Smooth muscle cell (in vitro differentiated cells): ENCODE results near the gene TSPY8. TPM values are rescaled to one million over a fixed set of nuclear protein-coding genes. Genes with fewer than 3 reads are reported as not detected.
"Not testable (repeated sequence)": the region's sequence is repeated elsewhere in the genome, so short reads cannot be mapped to it uniquely, and the experiment has no call there.

Source experiments
- DNase-seq: peaks from one replicate; lab custom pipeline; 2025; ENCODE audit not compliant: unreplicated experiment; lab: John Stamatoyannopoulos, UW
- H2AFZ ChIP-seq: fragments of 200-600 bp; sonication (generic); 2 replicates; pipeline ENCODE4 v1.6.0; 2016; ENCODE audit warnings: antibody characterized with exemption, low read depth, mild to moderate bottlenecking
- H3F3A ChIP-seq: fragments of 200-600 bp; sonication (generic); 2 replicates; pipeline ENCODE4 v1.6.0; 2017; ENCODE audit warnings: antibody characterized with exemption, low read depth
- H3K27ac ChIP-seq: fragments of 200-600 bp; sonication (generic); 2 replicates; pipeline ENCODE4 v1.5.1; 2016; ENCODE audit warnings: low read depth, mild to moderate bottlenecking
- H3K27me3 ChIP-seq: fragments of 200-600 bp; sonication (generic); 2 replicates; pipeline ENCODE4 v1.6.1; 2016; ENCODE audit warnings: low read depth, mild to moderate bottlenecking
- H3K36me3 ChIP-seq: fragments of 200-600 bp; sonication (generic); 2 replicates; pipeline ENCODE4 v1.5.1; 2016; ENCODE audit warnings: low read depth
- H3K4me1 ChIP-seq: fragments of 200-600 bp; sonication (generic); 2 replicates; pipeline ENCODE4 v1.5.1; 2016; ENCODE audit warnings: low read depth
- H3K4me2 ChIP-seq: fragments of 200-600 bp; sonication (generic); 2 replicates; pipeline ENCODE4 v1.6.0; 2016; ENCODE audit warnings: mild to moderate bottlenecking
- H3K4me3 ChIP-seq: fragments of 200-600 bp; sonication (generic); 2 replicates; pipeline ENCODE4 v1.5.1; 2016; ENCODE audit warnings: mild to moderate bottlenecking
- H3K79me2 ChIP-seq: fragments of 200-600 bp; sonication (generic); 2 replicates; pipeline ENCODE4 v1.6.0; 2016; ENCODE audit warnings: low read depth, mild to moderate bottlenecking
- H3K9ac ChIP-seq: fragments of 200-600 bp; sonication (generic); 2 replicates; pipeline ENCODE4 v1.6.0; 2016; ENCODE audit warnings: low read depth
- H3K9me3 ChIP-seq: fragments of 200-600 bp; sonication (generic); replicated peaks from 2 replicates; pipeline ENCODE4 v1.5.1; 2016; ENCODE audit warnings: low read depth
- H4K20me1 ChIP-seq: fragments of 200-600 bp; sonication (generic); 2 replicates; pipeline ENCODE4 v1.6.0; 2016; ENCODE audit warnings: low read depth
- WGBS: methylation state at CpG from one replicate; pipeline ENCODE4 v1.1.7; 2016; ENCODE audit warnings: low lambda C conversion rate; 5-methylcytosine and 5-hydroxymethylcytosine counted together
- polyA plus RNA-seq: library from polyadenylated mRNA; unstranded; fragments of >200 nt; fragmentation: Nextera tagmentation; extraction: Ambion mirVana; gene quantifications from 2 replicates; pipeline ENCODE4 v1.2.1, GENCODE V29; 2016
- small RNA-seq: library from RNA; depleted of rRNA; stranded (forward); fragments of <200 nt; gene quantifications from one replicate; pipeline ENCODE3, GENCODE V24; 2014
- total RNA-seq: library from RNA; depleted of rRNA; stranded (reverse); fragments of >200 nt; gene quantifications from 2 replicates; pipeline ENCODE4 v1.2.3, GENCODE V29; 2014
- TF ChIP-seq, protein P1 (sequence below): fragments of 200-600 bp; sonication (generic); IDR thresholded peaks from 2 replicates; pipeline ENCODE4 v1.5.1; 2017; ENCODE audit warnings: borderline replicate concordance, mild to moderate bottlenecking, antibody characterized with exemption; ENCODE audit not compliant: insufficient read depth, poor library complexity, severe bottlenecking

The TSPY8 gene, protein sequence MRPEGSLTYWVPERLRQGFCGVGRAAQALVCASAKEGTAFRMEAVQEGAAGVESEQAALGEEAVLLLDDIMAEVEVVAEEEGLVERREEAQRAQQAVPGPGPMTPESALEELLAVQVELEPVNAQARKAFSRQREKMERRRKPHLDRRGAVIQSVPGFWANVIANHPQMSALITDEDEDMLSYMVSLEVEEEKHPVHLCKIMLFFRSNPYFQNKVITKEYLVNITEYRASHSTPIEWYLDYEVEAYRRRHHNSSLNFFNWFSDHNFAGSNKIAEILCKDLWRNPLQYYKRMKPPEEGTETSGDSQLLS
- total RNA-seq (not detected in 2 replicates), polyA plus RNA-seq (not detected in 2 replicates)

DNA sequence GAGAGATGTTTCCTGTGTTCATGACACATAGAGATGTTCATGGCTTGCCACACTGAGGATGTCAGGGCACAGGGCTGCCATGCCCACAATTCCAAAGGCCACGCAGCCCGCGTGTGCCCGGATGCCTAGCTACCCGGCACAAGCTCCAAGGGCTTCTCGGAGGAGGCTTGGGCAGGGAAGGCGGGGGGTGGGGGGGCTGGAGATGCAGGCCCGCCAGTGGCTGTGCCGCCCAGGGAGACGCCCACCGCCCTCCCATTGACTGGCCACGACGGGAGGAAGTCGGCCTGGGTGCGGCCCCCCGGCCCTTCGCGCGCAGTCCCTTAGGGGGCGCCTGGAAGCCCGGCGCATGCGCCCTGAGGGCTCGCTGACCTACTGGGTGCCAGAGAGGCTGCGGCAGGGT lies at the start of gene TSPY8:
TSS of gene TSPY8 (plus strand) at position 301 of the 400 bp plus-strand sequence. CDS start at position 347, 46 bp downstream.
- not testable (repeated sequence) for H3K79me2 ChIP-seq, H3K9me3 ChIP-seq, H3K9ac ChIP-seq, H3K27ac ChIP-seq, H3K27me3 ChIP-seq, H3K4me1 ChIP-seq, H4K20me1 ChIP-seq, H3F3A ChIP-seq, H2AFZ ChIP-seq, DNase-seq, H3K4me3 ChIP-seq, H3K4me2 ChIP-seq, H3K36me3 ChIP-seq
- WGBS: no CpG with 5 or more reads among the region's 25 CpGs

DNA sequence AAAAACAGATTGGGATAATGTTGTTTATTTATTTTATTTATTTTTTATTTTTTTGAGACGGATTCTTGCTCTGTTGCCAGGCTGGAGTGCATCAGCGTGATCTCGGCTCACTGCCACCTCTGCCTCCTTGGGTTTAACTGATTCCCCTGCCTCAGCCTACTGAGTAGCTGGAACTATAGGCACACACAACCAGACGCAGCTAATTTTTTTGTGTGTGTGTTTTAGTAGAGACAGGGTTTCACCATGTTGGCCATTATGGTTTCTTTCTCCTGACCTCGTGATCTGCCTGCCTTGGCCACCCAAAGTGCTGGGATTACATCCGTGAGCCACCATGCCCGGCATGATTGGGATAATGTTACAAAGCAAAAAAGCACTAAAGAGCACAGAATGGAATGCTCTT lies 36.6 kb upstream of the TSPY8 start:
- no peaks in the 10 kb centered on the region for H3F3A ChIP-seq
- H3K9ac ChIP-seq: no peak overlapping the region
- no peaks in the 10 kb centered on the region for H3K79me2 ChIP-seq
- H3K4me1 ChIP-seq: no peaks in the 10 kb centered on the region
- no peaks in the 10 kb centered on the region for H3K27me3 ChIP-seq
- H4K20me1 ChIP-seq: no peaks in the 10 kb centered on the region
- WGBS: no CpG with 5 or more reads among the region's 7 CpGs
- no peak for DNase-seq
- no peaks in the 10 kb centered on the region for H3K9me3 ChIP-seq
- no peak overlapping the region for H3K27ac ChIP-seq
- H2AFZ ChIP-seq: no peak overlapping the region
- no peak overlapping the region for H3K4me3 ChIP-seq
- no peak overlapping the region for H3K4me2 ChIP-seq
- TF ChIP-seq, protein P1, sequence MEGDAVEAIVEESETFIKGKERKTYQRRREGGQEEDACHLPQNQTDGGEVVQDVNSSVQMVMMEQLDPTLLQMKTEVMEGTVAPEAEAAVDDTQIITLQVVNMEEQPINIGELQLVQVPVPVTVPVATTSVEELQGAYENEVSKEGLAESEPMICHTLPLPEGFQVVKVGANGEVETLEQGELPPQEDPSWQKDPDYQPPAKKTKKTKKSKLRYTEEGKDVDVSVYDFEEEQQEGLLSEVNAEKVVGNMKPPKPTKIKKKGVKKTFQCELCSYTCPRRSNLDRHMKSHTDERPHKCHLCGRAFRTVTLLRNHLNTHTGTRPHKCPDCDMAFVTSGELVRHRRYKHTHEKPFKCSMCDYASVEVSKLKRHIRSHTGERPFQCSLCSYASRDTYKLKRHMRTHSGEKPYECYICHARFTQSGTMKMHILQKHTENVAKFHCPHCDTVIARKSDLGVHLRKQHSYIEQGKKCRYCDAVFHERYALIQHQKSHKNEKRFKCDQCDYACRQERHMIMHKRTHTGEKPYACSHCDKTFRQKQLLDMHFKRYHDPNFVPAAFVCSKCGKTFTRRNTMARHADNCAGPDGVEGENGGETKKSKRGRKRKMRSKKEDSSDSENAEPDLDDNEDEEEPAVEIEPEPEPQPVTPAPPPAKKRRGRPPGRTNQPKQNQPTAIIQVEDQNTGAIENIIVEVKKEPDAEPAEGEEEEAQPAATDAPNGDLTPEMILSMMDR: no peak
- no peaks in the 10 kb centered on the region for H3K36me3 ChIP-seq

DNA sequence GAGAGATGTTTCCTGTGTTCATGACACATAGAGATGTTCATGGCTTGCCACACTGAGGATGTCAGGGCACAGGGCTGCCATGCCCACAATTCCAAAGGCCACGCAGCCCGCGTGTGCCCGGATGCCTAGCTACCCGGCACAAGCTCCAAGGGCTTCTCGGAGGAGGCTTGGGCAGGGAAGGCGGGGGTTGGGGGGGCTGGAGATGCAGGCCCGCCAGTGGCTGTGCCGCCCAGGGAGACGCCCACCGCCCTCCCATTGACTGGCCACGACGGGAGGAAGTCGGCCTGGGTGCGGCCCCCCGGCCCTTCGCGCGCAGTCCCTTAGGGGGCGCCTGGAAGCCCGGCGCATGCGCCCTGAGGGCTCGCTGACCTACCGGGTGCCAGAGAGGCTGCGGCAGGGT lies 20.4 kb upstream of the TSPY8 start, which contains the start of gene TSPY4:
TSS of gene TSPY4 (plus strand) at position 301 of the 400 bp plus-strand sequence. CDS start at position 347, 46 bp downstream.
- not testable (repeated sequence) for H3K4me1 ChIP-seq, H3K36me3 ChIP-seq, H3K4me3 ChIP-seq, H3K79me2 ChIP-seq, H2AFZ ChIP-seq, H3K9me3 ChIP-seq, H4K20me1 ChIP-seq, DNase-seq, H3F3A ChIP-seq, H3K9ac ChIP-seq, H3K27me3 ChIP-seq, H3K4me2 ChIP-seq, H3K27ac ChIP-seq
- WGBS: no CpG with 5 or more reads among the region's 26 CpGs

DNA sequence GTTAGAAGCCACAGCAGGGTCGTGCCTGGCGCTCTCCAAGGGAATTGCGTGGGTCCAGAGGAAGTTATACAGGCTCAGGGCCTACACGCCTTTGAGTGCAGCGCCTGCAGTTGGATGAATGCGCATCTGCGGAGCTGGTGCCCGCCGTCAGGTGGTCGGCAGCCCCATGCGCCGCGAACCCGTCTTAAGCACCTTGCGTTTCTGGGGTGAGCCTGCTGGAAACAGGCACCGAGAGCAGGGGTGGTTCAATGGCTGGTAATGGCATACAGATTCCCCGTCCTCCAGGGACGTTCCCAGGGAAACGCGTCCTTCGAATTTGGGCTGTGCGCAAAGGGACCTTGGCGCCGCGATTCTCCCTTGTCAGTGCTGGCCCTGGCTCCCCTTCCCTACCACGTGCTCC lies 38.9 kb downstream of the TSPY8 start:
- H3K27me3 ChIP-seq, H3K9ac ChIP-seq, H3F3A ChIP-seq, H3K4me2 ChIP-seq, H3K79me2 ChIP-seq, H2AFZ ChIP-seq, H3K9me3 ChIP-seq, DNase-seq, H4K20me1 ChIP-seq, H3K36me3 ChIP-seq, H3K4me3 ChIP-seq, H3K4me1 ChIP-seq, H3K27ac ChIP-seq: not testable (repeated sequence)
- no CpG with 5 or more reads among the region's 26 CpGs for WGBS

DNA sequence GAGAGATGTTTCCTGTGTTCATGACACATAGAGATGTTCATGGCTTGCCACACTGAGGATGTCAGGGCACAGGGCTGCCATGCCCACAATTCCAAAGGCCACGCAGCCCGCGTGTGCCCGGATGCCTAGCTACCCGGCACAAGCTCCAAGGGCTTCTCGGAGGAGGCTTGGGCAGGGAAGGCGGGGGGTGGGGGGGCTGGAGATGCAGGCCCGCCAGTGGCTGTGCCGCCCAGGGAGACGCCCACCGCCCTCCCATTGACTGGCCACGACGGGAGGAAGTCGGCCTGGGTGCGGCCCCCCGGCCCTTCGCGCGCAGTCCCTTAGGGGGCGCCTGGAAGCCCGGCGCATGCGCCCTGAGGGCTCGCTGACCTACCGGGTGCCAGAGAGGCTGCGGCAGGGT lies 40.5 kb downstream of the TSPY8 start, which contains the start of gene TSPY3:
TSS of gene TSPY3 (plus strand) at position 301 of the 400 bp plus-strand sequence. CDS start at position 347, 46 bp downstream.
- not testable (repeated sequence) for H3K27ac ChIP-seq, H3K27me3 ChIP-seq, H3K9me3 ChIP-seq, H3K4me3 ChIP-seq, H3K9ac ChIP-seq, H4K20me1 ChIP-seq, H3K4me2 ChIP-seq, DNase-seq, H2AFZ ChIP-seq, H3K4me1 ChIP-seq, H3F3A ChIP-seq, H3K36me3 ChIP-seq, H3K79me2 ChIP-seq
- WGBS: no CpG with 5 or more reads among the region's 26 CpGs

Small RNA genes within 50 kb of the gene (small RNA-seq; reads per million reads assigned to genes)
- not detected for gene AC006158.1

Other genes starting within 250 kb of the TSPY8 start
- not detected in 2 replicates for gene TSPY4, start 20.3 kb upstream of the TSPY8 start, total RNA-seq
- gene TSPY4, start 20.3 kb upstream of the TSPY8 start, polyA plus RNA-seq: not detected in 2 replicates
- not detected in 2 replicates for gene TSPY3, start 40.6 kb downstream of the TSPY8 start, total RNA-seq
- not detected in 2 replicates for gene TSPY3, start 40.6 kb downstream of the TSPY8 start, polyA plus RNA-seq
- not detected in 2 replicates for gene TSPY1, start 109.2 kb downstream of the TSPY8 start, total RNA-seq
- not detected in 2 replicates for gene TSPY1, start 109.2 kb downstream of the TSPY8 start, polyA plus RNA-seq
- not detected in 2 replicates for gene TSPY9, start 129.5 kb downstream of the TSPY8 start, total RNA-seq
- not detected in 2 replicates for gene TSPY9, start 129.5 kb downstream of the TSPY8 start, polyA plus RNA-seq
- gene TSPY10, start 170.1 kb downstream of the TSPY8 start, total RNA-seq: not detected in 2 replicates
- gene TSPY10, start 170.1 kb downstream of the TSPY8 start, polyA plus RNA-seq: not detected in 2 replicates